GM18870 (cell line): ENCODE measurements around the gene CELSR1.
"Not testable (repeated sequence)": the region's sequence is repeated elsewhere in the genome, so short reads cannot be mapped to it uniquely, and the experiment has no call there.

Source experiments
- ATAC-seq: cut with Tn5 transposase; IDR thresholded peaks from one replicate; pipeline ENCODE4 v1.9.1; 2021; ENCODE audit warnings: moderate library complexity; ENCODE audit not compliant: unreplicated experiment

Gene CELSR1

DNA sequence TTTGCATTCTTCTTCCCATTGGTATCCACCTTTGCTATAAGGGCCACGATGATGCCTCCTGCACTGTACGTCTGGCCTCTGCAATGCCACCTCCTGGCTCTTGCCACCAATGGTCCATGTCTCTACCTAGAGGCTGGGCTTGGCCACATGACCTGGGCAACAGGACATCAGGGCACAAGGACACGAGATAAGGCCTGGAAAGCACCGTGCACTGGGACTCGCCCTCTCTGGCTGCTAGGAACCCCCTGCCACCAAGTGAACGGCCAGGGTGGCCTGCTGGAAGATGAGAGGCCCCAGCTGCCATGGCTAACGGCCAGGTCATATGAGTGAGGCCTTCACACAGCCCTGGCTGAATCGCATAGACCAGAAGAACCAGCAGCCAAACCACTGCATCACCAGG, 114.5 kb downstream of the CELSR1 start:
- ATAC-seq = no peak

GRCh38 chr22:46421267-46421666, 116.2 kb downstream of the CELSR1 start:
- ATAC-seq = no peak

- ATAC-seq = no peak
These were observed 117.5 kb downstream of the CELSR1 start for GRCh38 chr22:46419754-46420571.

- ATAC-seq = no peak
These were observed 118.6 kb downstream of the CELSR1 start for GRCh38 chr22:46418827-46419226.

- ATAC-seq = no peak
These were observed 119.7 kb downstream of the CELSR1 start for GRCh38 chr22:46417769-46418168.

DNA sequence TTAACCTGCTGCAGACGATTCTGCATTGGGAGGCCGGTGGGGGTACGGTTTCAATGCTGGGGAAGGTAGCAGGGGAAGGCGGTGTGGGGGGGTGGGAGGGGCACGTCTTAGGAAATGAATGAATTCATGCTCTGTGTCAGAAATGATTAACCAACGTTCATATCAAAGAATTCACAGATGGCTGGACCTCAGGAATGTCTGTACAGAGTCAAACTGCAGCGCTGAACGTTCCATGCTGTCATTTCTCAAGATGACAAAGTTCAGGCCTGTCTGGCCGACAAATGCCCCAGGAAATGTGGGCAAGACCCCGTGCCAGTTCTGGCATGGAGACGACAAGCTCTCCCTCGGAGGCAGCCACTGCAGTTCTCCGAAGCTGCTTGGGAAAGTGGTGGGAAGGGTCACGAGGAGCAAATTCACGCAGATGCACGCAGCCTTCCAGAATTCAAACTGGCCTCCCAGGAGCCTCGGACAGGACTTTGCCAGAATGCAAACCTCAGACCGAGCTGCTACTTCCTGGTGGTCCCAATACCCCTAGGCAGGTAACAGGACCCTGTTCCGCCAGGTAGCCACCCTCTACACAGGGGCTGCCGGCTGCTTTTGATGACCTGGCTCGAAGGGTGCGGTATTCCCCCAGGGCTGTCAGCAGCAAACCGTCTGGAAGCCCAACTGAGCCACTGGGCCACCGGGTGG, 120.4 kb downstream of the CELSR1 start:
- ATAC-seq = no peak

- no peak for ATAC-seq
These were observed 120.9 kb downstream of the CELSR1 start for GRCh38 chr22:46416520-46416871.

- ATAC-seq = no peak
These were observed 121.5 kb downstream of the CELSR1 start for GRCh38 chr22:46415776-46416519.

GRCh38 chr22:46414704-46415103, 122.7 kb downstream of the CELSR1 start:
- ATAC-seq = no peak

DNA sequence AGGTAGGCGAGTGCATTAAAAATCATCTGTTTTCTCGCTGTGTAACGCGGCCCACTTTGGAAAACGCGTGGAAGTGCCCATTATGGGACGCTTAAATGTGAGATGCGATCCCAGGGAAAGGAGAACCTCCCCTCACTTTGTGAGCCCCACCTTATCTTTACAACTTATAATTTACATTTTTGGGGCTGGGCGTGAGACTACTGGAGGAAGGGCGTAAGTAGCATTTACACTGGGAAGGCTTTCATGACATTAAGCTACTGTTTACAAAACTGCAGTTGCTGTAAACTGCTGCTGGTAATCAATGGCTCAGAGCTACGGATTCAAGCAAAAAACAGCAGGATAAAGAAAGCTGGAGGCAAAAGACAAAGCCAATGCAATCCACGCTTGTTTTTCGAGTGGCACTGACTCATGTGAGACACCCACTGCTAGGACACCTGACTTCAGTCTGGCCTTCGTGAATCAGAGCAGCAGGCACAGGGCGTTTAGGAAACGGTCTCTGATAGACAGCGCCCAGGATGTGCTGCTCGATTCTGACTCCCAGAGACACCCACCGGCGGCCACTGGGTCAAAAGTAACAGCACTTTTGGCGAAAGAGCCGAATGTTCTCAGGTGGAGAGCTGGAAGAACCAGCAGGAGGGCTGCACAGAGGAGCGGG, 123.6 kb downstream of the CELSR1 start:
- no peak for ATAC-seq

DNA sequence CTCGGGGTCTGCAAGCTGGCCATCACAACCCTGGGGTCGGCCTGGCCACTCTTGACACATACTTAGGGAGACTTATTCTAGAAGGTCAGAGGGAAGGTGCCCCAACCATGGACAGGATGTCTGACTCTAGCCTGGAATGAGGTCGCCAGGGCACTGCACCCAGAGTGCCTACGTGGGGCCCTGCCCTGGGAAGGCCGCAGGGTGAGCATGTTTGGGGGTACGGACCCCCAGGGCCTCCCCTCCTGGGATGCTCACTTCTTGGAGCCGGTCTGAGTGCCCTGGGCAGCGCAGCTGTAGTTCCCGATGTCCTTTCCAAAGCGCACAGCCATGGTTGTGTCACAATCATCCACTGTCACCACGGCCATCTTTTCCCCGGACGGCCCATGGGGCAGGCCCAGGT, 126.1 kb downstream of the CELSR1 start:
- ATAC-seq = no peak

- ATAC-seq = no peak
These were observed 127.1 kb downstream of the CELSR1 start for GRCh38 chr22:46410291-46410808.

DNA sequence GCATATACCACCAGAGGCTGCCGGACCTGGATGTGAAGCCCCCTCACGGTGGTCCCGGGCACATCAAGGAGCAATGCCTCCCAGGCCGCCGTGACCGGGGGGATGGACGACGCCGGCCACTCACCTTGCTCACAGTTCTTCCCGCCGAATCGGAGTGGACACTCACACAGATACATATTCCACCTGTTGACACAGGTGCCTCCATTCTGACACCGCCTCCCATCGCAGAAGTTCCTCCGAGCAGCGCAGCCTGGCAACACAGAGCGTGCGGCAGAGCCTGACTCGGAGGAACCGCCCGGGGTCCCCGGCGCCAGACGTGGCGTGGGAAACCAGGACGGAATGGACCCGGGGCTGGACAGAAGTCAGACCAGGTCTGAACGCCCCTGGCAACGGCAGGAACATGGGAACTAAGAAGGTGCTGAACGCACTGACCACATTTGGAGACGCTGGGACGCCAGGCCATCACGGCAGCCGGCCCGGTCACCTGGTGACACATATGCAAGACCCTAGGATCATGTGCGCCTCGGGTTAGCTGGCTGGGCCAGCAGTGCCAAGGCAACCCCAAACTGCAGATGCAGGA, 127.7 kb downstream of the CELSR1 start:
- ATAC-seq = no peak

- ATAC-seq = no peak
These were observed 128.6 kb downstream of the CELSR1 start for GRCh38 chr22:46408568-46409506.

DNA sequence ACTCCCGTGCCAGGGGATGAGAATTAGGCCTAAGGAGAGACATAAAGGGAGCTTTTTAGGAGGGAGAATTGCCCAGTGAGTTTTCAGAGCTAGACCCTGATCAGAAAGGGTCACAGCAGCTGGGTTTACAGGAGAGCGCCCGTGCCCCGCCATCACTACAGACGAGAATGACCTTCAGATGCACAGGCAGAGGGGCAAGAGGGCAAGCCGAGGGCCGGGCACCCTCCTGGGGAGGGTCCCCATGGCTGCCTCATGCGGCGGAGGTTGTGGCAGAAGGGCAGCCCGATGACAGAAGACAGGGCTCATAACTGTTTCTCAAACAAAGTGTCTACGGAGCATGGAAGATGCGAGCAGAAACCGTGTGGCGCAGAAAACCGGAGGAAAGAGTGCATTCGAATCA, 129.7 kb downstream of the CELSR1 start:
- no peak for ATAC-seq

DNA sequence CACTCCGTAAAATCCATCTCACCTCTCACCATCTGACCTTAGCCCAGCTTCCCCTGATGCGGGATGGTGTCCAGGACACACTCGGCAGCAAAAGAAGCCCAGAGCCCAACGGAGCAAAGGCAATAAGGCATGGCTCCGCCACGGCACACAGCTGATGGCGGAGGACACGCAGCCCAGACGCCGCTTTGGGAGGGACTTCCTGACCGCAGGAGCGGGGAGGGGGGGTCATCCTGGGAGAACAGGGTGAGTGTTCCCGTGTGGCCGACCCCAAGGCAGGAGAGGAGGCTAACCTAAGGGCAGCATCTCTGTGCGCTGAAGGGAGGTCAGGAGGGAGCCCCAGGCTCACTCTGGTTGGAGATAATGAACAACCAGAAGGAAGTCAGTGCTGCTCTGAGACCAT, 130.6 kb downstream of the CELSR1 start:
- ATAC-seq = no peak

DNA sequence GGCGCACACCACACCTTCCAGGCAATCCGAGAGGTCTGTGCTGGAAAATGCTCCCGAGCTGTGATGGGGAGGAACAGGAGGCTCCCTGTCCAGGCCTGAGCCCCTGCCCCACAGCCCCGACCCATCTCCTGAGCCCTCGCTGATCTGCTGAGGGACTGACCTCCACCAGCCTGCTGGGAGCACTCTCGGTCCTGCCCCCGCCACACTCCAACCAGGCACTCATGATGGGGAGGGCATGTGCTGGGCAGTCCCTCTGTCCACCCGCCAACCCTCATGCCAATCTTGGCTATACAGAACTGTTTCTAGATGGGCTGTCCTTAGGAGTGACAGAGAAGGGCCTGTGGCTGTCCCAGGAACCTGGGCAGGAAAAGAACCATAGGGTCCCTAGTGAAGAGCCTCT, 131.1 kb downstream of the CELSR1 start:
- ATAC-seq = no peak

DNA sequence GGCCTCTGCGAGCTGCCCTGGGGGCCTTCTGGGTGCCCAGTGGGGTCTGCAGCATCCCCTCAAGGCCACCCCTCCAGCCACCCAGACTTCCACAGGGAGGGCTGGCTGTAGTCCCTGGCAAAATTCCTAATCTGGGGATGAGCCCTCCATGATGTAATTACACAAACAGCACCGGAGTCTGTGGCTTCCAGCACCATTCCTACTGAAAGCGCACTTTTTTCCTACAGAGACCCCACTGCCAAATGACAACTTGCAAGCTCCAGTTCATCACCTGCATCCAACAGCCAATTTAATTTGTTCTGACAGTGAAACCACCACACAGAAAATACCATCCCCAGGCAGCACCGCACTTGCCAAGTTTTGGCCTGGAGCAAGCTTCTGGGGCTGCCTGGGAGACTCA, 131.5 kb downstream of the CELSR1 start:
- ATAC-seq = no peak

GRCh38 chr22:46403880-46404279, 133.5 kb downstream of the CELSR1 start:
- not testable (repeated sequence) for ATAC-seq

- ATAC-seq = no peak
These were observed 134.9 kb downstream of the CELSR1 start for GRCh38 chr22:46402505-46402904.
